HG02884 (cell line): Measurements from ENCODE around the gene OR2T2.
"Not testable (repeated sequence)": the region's sequence is repeated elsewhere in the genome, so short reads cannot be mapped to it uniquely, and the experiment has no call there.

Source experiments
- ATAC-seq: cut with Tn5 transposase; IDR thresholded peaks from one replicate; pipeline ENCODE4 v1.9.1; 2021; ENCODE audit warnings: mild to moderate bottlenecking, moderate library complexity; ENCODE audit not compliant: unreplicated experiment

OR2T2 gene

DNA sequence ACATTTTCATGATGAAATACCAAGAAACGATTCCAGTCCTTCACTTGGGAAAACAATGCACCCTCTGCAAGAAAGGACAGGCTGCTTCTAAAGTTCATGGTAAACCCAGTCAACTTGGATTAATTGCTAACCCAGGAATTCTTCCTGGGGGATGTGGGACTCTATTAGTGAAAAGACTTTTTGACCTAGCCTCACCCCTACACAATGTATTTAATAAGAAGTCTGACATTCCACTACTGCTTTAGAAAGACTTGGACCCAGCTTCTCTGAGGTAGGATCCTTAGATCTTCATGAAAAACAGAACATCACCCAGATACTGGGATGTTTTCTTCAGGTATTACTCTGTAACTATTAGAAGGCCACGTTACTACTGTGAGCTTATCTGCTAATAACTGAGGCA is at the start of gene OR2T2:
Gene OR2T2, plus strand, starts transcription at position 239 of the 400 bp plus-strand sequence. CDS start 7,161 bp downstream, outside the sequence.
- not testable (repeated sequence) for ATAC-seq

DNA sequence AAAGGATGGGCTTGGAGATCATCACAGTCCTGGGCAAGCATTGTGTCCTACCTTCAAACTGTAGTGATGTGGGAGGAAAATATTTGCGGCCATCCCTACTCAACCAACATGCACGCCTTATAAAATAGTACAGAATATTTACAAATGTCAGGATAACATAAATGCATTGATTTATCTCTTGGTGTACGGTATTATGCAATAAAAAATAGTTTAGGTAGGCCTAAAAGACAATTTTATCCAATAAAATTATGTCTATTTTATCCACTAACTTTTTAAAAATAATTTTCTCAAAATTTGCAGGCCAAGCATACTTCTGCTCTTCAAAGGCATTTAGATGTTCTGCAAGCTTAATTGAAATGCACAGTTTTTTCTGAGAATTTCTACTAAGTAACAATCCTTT is 42.7 kb upstream of the OR2T2 start, which contains the start of gene OR2T1:
Gene OR2T1, plus strand, starts transcription at position 301 of the 400 bp plus-strand sequence. CDS start 3,100 bp downstream, outside the sequence.
- ATAC-seq: no peak

DNA sequence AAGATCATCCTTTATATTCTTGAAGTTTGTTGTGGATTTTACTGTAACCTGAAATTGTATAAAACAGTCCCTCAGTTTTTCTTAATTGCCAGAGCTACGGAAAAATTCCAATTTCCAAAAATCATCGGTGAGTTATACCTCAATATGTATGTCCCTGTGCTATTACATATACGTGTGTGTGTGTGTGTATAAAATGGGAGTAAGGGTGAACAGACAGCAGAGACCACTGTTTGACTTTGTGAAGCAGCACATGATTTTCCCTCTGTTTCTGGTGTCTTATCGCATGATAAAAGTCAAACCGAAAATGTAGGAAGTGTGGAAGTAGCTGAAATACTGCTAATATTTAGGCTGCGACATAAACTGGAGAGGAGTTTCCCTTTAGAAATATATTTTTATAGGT is 41.4 kb upstream of the OR2T2 start:
- no peak for ATAC-seq

DNA sequence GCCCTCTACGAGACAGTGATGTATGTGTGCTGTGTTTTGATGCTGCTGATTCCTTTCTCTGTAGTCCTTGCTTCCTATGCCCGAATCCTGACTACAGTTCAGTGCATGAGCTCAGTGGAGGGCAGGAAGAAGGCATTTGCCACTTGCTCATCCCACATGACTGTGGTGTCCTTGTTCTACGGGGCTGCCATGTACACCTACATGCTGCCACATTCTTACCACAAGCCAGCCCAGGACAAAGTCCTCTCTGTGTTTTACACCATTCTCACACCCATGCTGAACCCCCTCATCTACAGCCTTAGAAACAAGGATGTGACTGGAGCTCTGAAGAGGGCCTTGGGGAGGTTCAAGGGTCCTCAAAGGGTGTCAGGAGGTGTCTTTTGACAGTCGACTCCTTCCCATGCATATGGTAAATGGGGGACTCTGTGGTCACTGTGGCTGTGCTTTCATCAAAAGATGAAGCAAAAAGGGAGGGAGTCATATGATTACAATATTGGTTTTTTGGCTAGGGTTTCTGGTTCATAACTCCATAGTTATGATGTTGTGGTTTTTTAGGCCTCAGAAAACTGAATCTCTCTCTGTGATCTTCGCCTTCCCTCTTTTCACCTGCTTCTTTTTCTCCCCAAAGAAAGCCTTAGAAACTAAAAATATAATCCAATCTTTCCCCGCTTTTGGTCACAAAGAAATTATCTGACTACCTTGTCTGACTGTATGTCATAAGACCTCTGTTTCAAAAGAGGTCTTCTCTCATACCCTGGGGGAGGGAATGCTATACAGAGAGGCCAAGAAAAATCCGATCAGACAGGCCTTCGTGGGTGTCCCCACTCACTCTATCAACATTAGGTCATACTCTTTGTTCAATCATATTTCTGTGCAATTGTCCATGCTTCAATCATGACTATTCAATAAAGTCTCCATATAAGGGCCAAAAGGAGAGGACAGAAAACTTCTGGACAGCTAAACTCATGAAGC is 38.4 kb upstream of the OR2T2 start:
- peak; percentile 62 for ATAC-seq

DNA sequence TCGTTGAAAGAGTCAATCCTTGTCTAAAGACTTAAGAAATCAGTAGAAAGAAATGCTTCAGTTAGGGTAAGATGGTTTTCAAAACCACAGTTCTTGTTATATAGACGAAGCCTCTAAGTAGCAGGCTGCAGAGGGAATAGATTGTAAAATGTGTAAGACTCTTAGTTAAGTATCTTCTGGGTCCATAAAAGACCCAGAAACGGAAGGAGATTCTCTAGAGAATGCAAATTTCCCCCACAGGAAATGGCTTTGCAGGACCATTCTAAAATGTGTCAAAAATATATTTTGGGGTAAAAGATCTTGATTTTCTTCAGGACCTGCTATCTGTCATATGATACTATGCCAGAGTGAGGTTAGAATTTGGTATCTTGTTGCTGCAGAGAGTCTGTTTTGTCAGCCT is 29.2 kb upstream of the OR2T2 start:
- ATAC-seq: no peak

GRCh38 chr1:248417854-248418253 is 27.6 kb upstream of the OR2T2 start:
- ATAC-seq: no peak

- ATAC-seq: no peak
Measured at GRCh38 chr1:248421384-248421783, 24.1 kb upstream of the OR2T2 start.

DNA sequence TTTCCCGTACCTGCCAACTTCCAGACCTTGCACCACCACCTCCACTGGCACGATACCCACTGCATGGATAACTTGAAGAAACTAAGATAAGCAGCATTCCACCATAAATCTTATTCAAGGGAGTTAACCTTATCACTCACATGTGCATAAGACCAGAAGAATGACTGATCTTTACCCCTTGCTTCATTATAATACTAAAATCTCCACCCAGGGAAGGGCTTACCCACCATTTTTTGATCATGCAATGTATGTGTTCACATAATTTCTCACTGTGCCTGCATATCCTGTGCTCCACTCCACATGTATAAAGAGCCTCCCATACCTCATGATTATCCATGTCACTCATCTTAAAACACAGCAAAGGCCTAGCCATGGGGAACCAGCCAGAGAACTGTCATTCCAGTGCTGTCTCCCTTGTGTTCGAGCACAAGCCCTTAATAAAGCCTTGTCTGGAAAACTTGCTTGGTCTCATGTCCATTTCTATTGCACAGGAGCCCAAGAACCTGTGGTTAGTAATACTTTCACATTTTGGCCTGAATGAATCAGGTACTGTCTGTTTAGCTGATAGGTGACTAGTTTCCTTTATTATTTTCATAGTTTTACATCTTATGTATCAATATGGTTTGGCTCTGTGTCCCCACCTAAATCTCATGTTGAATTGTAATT is 17.8 kb upstream of the OR2T2 start:
- peak; percentile 56 for ATAC-seq

GRCh38 chr1:248428192-248428533 is 17.3 kb upstream of the OR2T2 start:
- ATAC-seq: peak; percentile 96

- ATAC-seq: not testable (repeated sequence)
Measured at GRCh38 chr1:248431683-248432082, 13.8 kb upstream of the OR2T2 start.

GRCh38 chr1:248432201-248432600 is 13.2 kb upstream of the OR2T2 start:
- not testable (repeated sequence) for ATAC-seq

DNA sequence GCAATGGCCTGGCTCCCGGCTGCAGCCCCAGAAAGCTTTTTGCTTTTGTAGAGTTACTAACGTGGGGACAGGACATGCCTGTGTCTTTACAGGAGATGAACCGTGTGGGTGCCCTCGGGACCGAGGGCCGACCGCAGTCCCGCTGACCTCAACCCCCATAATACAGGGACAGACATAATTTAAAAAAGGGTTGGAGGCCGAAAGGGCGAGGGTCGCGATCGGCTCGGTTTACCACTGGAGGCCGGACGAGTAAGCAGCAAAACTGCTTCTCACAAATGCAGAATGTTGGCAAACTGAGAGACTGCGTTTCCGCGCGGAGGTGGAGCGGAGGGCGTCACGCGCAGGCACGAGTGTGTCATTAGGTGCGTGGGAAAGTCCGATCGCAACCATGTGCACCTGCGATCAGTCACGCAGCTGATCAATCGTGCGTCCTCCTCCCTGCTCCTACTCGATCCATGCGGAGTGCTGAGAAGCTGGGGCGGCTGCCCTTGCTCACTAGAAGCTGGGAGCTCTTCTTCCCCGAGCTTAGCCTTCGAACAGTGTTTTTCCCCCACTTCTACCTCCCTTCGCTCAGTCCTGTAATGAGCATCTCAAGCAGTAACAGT is 11.5 kb upstream of the OR2T2 start:
- not testable (repeated sequence) for ATAC-seq

DNA sequence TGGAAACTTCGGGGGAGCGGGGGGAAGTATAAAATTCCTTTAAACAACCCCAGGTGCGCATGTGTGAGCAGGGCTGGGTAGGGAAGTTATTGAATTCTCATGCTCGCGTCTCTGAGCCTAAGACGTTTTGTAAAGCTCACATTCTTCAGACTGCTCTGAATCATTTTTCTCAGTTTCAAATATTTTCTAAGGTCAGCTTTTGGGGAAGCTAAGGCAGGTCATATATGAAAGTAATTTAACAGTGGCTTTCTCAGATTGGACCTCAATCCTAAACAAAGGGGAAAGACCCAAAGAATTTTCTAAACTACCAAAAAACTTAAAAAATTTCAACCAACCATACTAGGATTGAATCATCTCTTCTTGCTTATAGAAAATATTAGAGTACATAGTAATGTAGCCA is 10.5 kb upstream of the OR2T2 start:
- peak; percentile 48 for ATAC-seq

DNA sequence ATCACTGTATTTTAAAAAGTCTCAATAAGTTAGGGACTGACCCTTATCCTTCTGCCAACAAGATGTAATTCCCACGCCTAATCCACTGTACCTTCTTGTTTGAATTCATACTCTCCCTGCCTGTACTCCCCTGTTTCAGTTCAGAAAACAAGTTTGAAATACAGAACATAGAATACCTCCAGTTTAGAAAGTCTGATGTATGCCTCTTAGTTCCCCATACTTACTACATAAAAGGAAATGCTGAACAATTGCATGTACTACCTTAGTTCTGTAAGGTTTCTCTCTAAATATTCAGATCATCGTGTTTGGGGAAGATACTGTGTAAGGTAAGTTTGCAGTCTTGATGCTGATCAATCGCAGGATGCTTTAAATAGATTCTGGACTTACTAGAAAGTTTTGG is 9.1 kb upstream of the OR2T2 start:
- not testable (repeated sequence) for ATAC-seq

DNA sequence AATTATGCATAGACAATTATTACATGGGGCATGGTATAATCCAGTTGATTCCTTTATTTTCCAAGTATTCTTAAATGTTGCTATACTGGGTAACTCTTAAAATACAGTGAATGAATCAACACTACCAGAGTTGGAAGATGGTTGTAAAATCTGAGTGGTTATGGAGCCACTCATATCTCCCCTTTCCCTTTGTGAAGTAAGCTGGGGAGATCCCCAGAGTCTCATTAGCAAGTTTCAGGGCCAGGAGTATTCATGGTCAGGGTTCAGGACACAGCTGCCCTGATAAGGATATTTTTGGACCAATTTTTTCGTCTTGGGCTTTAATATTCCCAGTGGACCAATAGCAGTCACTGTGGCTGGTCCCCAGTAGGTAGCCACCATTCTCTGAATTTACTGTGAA is 6.8 kb upstream of the OR2T2 start:
- peak; percentile 71 for ATAC-seq

GRCh38 chr1:248439283-248439682 is 6.2 kb upstream of the OR2T2 start:
- not testable (repeated sequence) for ATAC-seq

DNA sequence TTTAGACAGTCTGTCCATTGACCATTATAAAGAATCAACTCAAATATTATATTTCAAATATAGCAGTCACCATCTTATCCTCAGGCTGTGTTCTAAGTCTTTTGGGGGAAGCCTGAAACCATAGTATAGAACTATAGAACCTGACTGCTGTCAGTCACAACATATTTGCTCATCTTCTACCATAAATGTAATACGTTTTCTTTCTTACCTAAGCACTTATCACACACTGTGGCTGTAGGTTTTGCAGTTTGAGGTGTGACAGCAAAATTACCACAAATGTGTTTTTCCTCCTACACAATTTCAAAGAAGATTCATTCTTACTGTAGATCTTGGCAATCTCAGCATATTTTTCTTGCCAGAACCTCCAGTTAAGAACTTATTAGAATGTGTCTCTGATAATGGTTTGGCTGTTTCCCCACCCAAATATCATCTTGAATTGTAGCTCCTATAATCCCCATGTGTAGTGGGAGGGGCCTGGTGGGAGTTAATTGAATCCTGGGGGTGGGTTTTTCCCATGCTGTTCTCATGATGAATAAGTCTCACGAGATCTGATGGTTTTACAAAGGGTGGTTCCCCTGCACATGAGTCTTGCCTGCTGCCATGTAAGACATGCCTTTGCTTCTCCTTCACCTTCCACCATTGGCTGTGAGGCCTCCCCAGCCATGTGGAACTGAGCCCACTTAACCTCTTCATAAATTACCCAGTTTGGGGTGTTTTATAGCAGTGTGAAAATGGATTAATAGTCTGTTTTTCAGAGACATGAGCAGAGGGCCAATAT is 2.7 kb upstream of the OR2T2 start:
- not testable (repeated sequence) for ATAC-seq

GRCh38 chr1:248444603-248445002 is 834 bp upstream of the OR2T2 start:
- not testable (repeated sequence) for ATAC-seq

DNA sequence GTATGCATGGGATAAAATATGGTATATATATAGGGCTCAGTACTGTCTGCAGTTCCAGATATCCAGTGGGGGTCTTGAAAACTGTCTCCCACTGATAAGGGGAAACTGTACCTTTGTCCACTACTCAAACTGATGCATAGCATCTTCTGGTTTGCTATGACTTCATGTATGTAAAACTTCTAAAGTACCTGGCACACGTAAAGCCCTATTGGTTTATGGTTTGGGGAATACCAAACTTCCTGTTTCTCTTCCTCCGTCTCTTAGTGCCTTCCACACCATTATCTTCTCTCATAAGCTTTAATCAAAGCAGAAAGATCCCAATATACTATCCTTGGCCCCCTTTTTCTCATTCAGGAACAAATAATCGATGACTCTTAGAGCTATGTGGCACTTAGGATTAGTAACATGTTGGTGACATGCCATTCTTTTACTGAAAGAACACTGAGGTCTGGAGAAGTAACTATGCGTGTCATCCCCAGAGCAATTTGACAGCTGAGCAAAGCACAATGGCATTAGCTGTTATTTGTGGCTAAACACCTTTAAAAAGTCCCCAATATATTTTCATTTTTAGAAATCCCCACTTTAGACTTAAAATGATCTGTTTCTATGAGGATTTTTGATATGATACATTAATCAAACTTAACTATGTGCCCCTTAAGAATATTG is 3.1 kb downstream of the OR2T2 start:
- peak; percentile 51 for ATAC-seq

DNA sequence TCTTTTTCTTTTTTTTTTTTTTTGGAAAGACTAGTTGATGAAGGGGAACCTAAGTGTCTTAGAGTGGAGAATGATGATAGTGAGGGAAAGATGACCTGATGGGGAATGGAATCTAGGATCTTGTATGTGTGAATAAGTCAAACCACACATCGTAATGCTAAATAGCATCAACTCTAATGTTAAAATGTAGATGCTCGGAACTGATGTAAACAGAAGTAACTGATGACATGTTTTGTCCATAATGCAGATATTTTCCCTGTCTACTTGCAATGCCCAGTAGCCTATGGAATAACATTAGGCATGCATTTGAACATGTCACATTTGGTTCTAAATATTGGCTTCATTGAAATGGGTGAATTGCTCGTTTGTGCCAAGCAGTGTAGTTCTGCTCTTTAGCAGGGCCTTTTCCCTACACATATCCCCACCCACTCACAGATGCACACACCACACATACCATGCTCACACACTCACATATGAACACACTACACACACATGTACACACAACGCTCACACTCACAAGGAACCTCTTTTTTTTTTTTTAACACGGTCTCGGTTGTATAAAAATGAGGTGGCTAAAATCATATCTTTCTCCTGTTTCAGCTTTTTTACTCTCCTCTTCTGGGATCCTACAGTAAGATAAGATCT is 4.5 kb downstream of the OR2T2 start:
- not testable (repeated sequence) for ATAC-seq
